Colon (tissue), 2 donors: Measurements from ENCODE around the gene ACTL10.

Experiments used
- FAIRE-seq: peaks from 2 replicates; lab custom pipeline; 2012; peaks lifted over from hg19 to GRCh38; lab: Jason Lieb, UNC
- donor health status: control.
- donor health status: control.

The ACTL10 gene

GRCh38 chr20:33664085-33664761 lies 2.5 kb upstream of the ACTL10 start:
- FAIRE-seq: no peak

GRCh38 chr20:33664762-33665144 lies 2.0 kb upstream of the ACTL10 start:
- FAIRE-seq: no peak

- FAIRE-seq: no peak
Observed at GRCh38 chr20:33667245-33667675, 517 bp downstream of the ACTL10 start.

GRCh38 chr20:33667676-33668465 lies 1.1 kb downstream of the ACTL10 start:
- no peak for FAIRE-seq

- FAIRE-seq: no peak
Observed at GRCh38 chr20:33668466-33669155, 1.9 kb downstream of the ACTL10 start.

DNA sequence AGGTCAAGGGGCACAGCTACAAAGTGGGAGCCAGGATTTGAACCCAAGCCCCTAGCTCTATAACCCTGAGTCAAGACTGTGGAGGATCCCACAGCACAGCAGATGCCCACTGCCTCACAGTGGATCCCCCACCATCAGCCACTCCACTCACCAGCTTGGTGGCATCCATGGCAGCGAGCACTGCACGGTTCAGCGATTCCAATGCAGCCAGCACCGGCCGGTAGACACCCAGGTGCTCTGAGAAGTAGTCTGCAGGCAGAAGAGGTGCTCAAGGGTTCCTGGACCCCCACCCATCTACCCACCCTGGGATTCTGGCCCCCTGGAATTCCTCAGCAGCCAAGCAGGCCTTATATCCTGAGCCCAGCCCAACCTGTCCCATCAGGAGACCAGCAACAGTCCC lies 2.5 kb downstream of the ACTL10 start:
- no peak for FAIRE-seq

DNA sequence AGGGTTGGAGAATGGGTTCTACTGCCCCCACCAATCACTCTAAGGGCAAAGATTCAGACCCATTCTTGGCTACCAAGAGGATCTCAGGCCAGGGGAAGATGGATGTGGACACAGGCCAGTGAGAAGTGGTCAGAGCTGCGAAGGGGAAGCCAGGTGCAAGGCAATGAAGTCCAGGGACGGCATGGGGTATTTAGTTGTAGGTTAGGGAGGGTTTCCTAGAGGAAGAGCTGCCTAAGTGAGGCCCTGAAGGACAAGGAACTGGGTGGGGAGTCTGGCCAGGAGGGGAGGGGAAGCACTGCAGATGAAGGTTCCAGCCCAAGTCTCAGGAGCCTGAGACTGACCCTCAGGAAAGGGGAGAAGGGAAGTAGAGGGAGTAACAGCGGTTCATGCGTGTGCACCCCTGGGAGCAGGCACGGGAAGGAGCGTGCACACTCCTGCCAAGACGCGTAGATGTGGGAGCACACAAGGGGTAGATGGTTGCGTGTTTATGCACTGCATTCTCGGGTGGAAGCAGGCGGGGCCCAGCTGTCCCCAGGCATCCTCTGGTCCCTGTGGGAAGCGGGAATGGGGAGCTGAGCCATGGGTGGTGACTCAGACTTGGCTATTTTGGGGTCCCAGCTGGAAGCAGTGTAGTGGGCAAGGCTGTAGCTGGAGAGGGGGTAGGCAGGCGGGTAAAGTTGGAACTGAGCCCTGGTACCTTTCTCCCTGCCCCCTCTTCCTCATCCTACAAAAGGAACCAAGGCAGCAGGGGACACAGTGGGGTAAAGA lies 3.3 kb downstream of the ACTL10 start:
- no peak for FAIRE-seq

GRCh38 chr20:33670715-33671499 lies 4.2 kb downstream of the ACTL10 start:
- no peak for FAIRE-seq

DNA sequence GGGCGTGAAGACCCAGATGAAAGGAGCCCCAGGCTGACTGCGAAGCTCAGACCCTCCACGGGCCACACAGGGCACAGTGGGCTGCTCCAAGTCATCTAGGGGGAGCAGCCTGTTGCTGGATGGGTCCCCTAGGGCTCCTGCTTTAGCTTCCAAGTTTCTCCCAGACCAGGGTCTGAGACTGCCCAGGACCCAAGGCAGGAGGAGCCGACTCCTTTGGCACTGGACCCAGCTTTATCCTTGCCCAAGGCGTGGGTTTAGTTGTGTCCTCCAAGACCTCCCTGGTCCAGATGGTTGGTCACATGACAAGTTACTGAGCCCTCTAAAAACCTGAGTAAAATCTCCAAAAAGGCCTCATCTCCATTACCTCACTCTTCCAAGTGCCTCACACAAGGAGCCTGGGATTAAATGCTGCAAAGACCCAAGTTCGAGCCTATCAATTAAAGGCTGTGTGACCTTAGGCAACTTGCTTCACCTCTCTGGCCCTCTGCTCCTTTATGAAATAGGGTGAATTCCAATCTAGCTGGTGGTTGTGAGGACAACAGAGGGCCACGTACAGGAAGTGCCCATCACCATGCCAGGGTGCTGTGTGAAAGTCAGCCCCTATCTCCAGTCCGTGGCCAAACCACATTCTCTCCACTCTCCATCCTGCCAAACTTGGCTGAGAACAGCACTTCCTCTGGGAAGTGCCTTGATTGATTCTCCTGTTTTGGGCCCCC lies 5.0 kb downstream of the ACTL10 start:
- no peak for FAIRE-seq

DNA sequence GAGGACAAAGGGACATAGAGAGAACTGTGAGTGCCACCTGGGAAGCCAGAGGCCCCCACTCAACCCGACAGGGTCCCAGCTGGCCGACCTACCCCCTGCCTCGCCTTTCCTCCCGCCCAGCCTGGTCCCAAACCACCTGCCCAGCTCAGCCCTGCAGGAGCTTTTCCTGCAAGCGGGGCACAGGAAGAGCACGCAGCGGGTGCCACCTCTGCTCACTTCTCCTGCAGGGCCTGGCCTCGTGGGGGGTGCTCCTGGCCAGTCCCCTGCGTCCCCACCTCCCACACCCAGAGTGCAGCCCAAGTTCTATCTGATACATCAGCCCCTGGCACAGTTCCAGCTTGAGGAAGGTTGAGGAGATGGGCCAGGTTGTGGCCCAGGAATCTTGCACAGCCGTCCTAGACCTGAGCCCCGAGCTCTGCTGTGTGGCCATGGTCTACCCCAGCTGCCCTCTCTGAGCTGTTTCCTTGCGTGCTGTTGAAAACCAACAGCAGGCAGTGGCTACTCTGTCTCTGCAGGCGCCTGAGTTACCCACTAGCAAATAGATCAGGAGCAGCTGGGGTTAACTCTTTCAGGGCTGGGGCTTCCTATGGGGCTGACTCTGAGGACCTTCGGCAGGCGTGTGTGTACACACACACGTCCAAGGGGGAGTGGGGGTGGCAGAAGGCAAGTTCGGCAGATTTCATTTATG lies 5.8 kb downstream of the ACTL10 start:
- no peak for FAIRE-seq

- no peak for FAIRE-seq
Observed at GRCh38 chr20:33673114-33673409, 6.3 kb downstream of the ACTL10 start.

GRCh38 chr20:33673410-33674293 lies 6.9 kb downstream of the ACTL10 start:
- no peak for FAIRE-seq

DNA sequence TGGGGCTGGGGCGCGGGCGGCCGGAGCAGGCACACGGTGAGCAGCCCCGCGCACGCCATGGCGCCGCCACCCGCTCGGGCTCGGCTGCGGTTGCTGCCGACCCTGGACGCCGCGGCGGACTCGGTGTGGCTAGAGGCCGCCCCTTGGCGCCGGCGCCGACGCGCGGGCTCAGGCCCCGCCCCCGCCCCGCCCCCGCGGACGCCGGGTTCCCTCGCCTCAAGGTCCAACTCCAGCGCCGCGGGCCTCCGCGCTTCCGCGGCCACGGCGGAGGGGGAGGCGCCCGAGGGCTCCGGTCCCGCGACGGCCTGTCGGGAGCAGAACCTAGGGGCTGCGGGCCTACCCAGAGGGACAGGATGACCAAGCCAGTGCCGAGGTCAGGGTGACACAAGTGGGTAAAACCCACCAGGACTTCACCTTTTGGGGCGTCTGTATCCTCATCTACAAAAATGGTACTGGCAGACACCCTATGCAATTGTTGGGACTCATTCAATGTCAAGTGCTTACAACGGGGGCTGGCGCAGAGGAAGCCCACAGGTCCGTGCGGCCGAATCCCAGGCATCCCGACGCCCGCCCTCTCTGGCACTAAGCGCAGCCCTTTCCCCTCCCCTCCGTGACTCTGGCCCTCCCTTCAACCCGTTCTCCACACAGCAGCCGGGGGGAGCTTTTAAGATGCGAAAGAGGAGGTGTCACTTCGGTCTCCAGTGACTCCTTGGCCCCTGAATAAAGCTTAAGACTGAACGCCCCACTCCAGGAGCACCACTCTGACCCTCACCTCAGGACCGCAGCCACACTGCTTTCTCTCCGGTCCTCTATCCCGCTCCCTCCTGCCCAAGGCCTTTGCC lies 7.8 kb downstream of the ACTL10 start, which contains the start of gene NECAB3:
NECAB3 (minus strand) TSS at position 135 of the 842 bp plus-strand sequence; CDS start at position 59, 76 bp downstream.
- no peak for FAIRE-seq

- no peak for FAIRE-seq
Observed at GRCh38 chr20:33675136-33675959, 8.6 kb downstream of the ACTL10 start.

- no peak for FAIRE-seq
Observed at GRCh38 chr20:33676121-33676520, 9.4 kb downstream of the ACTL10 start.

DNA sequence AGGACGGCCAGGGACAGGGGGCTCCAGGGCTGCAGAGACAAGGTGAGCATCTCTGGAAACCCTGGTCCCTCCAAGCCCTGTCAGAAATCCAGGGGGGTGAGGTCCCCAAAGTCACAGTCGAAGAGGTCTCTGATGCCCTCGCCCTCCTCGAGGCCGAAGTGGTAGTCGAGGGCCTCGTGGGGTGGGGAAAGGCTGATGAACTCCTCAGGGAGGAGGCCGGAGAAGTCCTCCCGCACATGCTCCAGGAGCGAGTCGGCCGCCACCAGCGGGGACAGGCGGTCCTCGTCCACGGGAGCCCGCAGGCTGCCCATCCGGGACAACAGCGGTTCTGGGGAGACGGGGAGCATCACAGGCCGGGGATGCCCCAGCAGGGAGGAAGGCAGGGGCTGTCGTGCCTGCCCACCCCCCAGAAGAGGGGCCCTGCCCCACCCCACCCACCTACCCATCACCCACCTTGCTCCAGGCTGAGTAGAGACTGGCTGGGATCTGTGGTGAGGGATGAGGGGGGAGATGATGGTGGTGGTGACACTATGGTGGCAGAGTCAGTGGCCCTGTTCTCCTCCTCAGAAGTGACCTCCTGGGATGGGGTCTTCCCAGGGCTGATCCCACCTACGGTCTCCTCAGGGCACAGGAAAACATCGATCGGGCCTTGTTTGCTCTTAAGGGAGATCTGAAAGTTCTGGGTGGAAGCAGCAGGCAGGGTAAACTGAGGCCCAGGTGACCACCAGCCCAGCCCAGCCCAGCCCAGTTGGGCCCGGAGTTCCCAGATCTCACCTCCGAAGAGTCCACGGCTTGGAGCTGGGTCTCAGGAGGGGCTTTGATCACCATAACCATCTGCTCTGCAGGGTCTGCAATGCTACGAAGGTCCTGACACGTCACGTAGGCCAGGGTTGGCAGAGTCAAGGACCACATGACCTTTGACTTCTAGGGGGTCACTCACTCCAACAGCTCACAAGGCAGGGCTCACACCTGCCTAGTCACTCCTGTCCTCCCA lies 10.2 kb downstream of the ACTL10 start:
- FAIRE-seq: no peak
